ENCODE results near the gene EXOC2. TPM values are rescaled to one million over a fixed set of nuclear protein-coding genes. Genes with fewer than 3 reads are reported as not detected.
A peak's percentile ranks its signal among the peaks of the same experiment; 100 is the strongest.

Gene EXOC2
- total RNA-seq, 3 donors from 2014 or later (not counting 1 experiment from before 2014, with no cell fraction given): 22.1 to 30.8 (median 26.5) TPM

- peak; percentile 29 to 86 for DNase-seq
- no peaks in the 10 kb centered on the region for H3K27me3 ChIP-seq (ENCODE audit: control insufficient read depth, insufficient read depth, low read length)
- peak overlapping the region in 1 of 2 donors; percentile 85 for H3K27ac Mint-ChIP-seq
- H3K4me1 ChIP-seq (ENCODE audit: control insufficient read depth, insufficient read depth, low read length): peaks cover 34% of the 10 kb centered on the region
- H3K4me1 Mint-ChIP-seq: peaks cover 23 to 27% of the 10 kb centered on the region in 2 donors
- TF ChIP-seq CTCF (IDR thresholded peaks at IDR 0.05): no peak
- ATAC-seq: peak; percentile 40 to 70 (median 57)
- H3K9me3 ChIP-seq (ENCODE audit: control insufficient read depth, insufficient read depth, low read length): no peaks in the 10 kb centered on the region
- no peaks in the 10 kb centered on the region for H3K27me3 Mint-ChIP-seq (ENCODE audit: low read depth in 2 of 2)
- WGBS (ENCODE audit: insufficient coverage): 69% methylated on average over 27 of the region's 28 CpGs
- no peak overlapping the region for H3K27ac ChIP-seq (ENCODE audit: low read length)
- H3K4me3 Mint-ChIP-seq: no peak overlapping the region
- H3K9me3 Mint-ChIP-seq: no peaks in the 10 kb centered on the region
- no peaks in the 10 kb centered on the region for H3K36me3 ChIP-seq (ENCODE audit: control insufficient read depth, insufficient read depth, low read length)
- no peak overlapping the region for H3K4me3 ChIP-seq (ENCODE audit: low read length)
- H3K36me3 Mint-ChIP-seq: no peaks in the 10 kb centered on the region
- intact Hi-C loops (cut with micrococcal nuclease): no loop called here
Observed at GRCh38 chr6:446418-447366, 246.2 kb downstream of the EXOC2 start.

GRCh38 chr6:445571-446417, 247.1 kb downstream of the EXOC2 start:
- TF ChIP-seq CTCF (IDR thresholded peaks at IDR 0.05): no peak
- Histone ChIP-seq H3K9me3 (ENCODE audit: control insufficient read depth, insufficient read depth, low read length) (no peaks in the 10 kb centered on the region), H3K4me1 (ENCODE audit: control insufficient read depth, insufficient read depth, low read length) (peaks cover 34% of the 10 kb centered on the region), H3K27ac (ENCODE audit: low read length) (no peak overlapping the region), H3K4me3 (ENCODE audit: low read length) (no peak overlapping the region), H3K36me3 (ENCODE audit: control insufficient read depth, insufficient read depth, low read length) (no peaks in the 10 kb centered on the region), H3K27me3 (ENCODE audit: control insufficient read depth, insufficient read depth, low read length) (no peaks in the 10 kb centered on the region)
- H3K27ac Mint-ChIP-seq: peak overlapping the region in 1 of 2 donors; percentile 85
- peak in 1 of 2 donors; percentile 21 for DNase-seq
- no peaks in the 10 kb centered on the region for H3K36me3 Mint-ChIP-seq
- no peaks in the 10 kb centered on the region for H3K9me3 Mint-ChIP-seq
- peaks cover 23 to 27% of the 10 kb centered on the region in 2 donors for H3K4me1 Mint-ChIP-seq
- ATAC-seq: no peak
- H3K27me3 Mint-ChIP-seq (ENCODE audit: low read depth in 2 of 2): no peaks in the 10 kb centered on the region
- H3K4me3 Mint-ChIP-seq: peak overlapping the region; percentile 50
- WGBS (ENCODE audit: insufficient coverage): 70% methylated on average over 11 of the region's 11 CpGs
- intact Hi-C loops (cut with micrococcal nuclease): no loop called here

- no peak overlapping the region for H3K4me3 ChIP-seq (ENCODE audit: low read length)
- 59% methylated on average over 18 of the region's 18 CpGs for WGBS (ENCODE audit: insufficient coverage)
- no peaks in the 10 kb centered on the region for H3K27me3 Mint-ChIP-seq (ENCODE audit: low read depth in 2 of 2)
- H3K27ac ChIP-seq (ENCODE audit: low read length): no peak overlapping the region
- intact Hi-C loops (cut with micrococcal nuclease): no loop called here
- peak overlapping the region in 1 of 2 donors; percentile 85 for H3K27ac Mint-ChIP-seq
- TF ChIP-seq CTCF (IDR thresholded peaks at IDR 0.05): no peak
- no peaks in the 10 kb centered on the region for H3K9me3 ChIP-seq (ENCODE audit: control insufficient read depth, insufficient read depth, low read length)
- no peaks in the 10 kb centered on the region for H3K9me3 Mint-ChIP-seq
- ATAC-seq (no peak), DNase-seq (peak in 1 of 2 donors; percentile 76)
- no peaks in the 10 kb centered on the region for H3K36me3 ChIP-seq (ENCODE audit: control insufficient read depth, insufficient read depth, low read length)
- no peaks in the 10 kb centered on the region for H3K36me3 Mint-ChIP-seq
- no peaks in the 10 kb centered on the region for H3K27me3 ChIP-seq (ENCODE audit: control insufficient read depth, insufficient read depth, low read length)
- peaks cover 34% of the 10 kb centered on the region for H3K4me1 ChIP-seq (ENCODE audit: control insufficient read depth, insufficient read depth, low read length)
- H3K4me3 Mint-ChIP-seq: no peak overlapping the region
- peaks cover 23 to 27% of the 10 kb centered on the region in 2 donors for H3K4me1 Mint-ChIP-seq
Observed at GRCh38 chr6:444653-445275, 248.2 kb downstream of the EXOC2 start.

Measured in natural killer cell (primary cell).